ENCODE measurements around the gene LARGE1. TPM values are rescaled to one million over a fixed set of nuclear protein-coding genes. Genes with fewer than 3 reads are reported as not detected.

Gene LARGE1
- total and polyA plus RNA-seq, 2 of the 8 experiments (the other 6 are each of a cell fraction or from before 2014, with no cell fraction given): 43.7 to 83.0 TPM

DNA sequence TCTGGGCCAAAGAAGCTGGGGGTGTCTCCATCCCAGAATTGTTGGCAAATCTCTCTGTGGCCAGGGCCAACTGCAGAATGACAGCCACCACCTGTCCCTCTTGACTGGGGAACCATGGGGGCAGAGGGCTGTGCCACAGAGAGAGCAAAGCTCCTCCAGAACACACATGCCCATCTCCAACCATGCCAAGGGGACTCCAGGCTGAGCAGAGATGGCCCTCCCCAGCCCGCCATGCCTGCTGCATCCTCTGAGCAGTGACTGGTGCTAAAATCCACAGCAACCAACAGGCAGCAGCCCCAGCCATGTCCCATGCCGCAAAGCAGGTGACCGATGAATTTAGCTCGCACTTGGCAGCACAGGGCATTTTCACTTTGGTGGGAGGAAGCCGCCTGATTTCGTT, 45.0 kb downstream of the LARGE1 start (continued):
- TF ChIP-seq, protein P1, sequence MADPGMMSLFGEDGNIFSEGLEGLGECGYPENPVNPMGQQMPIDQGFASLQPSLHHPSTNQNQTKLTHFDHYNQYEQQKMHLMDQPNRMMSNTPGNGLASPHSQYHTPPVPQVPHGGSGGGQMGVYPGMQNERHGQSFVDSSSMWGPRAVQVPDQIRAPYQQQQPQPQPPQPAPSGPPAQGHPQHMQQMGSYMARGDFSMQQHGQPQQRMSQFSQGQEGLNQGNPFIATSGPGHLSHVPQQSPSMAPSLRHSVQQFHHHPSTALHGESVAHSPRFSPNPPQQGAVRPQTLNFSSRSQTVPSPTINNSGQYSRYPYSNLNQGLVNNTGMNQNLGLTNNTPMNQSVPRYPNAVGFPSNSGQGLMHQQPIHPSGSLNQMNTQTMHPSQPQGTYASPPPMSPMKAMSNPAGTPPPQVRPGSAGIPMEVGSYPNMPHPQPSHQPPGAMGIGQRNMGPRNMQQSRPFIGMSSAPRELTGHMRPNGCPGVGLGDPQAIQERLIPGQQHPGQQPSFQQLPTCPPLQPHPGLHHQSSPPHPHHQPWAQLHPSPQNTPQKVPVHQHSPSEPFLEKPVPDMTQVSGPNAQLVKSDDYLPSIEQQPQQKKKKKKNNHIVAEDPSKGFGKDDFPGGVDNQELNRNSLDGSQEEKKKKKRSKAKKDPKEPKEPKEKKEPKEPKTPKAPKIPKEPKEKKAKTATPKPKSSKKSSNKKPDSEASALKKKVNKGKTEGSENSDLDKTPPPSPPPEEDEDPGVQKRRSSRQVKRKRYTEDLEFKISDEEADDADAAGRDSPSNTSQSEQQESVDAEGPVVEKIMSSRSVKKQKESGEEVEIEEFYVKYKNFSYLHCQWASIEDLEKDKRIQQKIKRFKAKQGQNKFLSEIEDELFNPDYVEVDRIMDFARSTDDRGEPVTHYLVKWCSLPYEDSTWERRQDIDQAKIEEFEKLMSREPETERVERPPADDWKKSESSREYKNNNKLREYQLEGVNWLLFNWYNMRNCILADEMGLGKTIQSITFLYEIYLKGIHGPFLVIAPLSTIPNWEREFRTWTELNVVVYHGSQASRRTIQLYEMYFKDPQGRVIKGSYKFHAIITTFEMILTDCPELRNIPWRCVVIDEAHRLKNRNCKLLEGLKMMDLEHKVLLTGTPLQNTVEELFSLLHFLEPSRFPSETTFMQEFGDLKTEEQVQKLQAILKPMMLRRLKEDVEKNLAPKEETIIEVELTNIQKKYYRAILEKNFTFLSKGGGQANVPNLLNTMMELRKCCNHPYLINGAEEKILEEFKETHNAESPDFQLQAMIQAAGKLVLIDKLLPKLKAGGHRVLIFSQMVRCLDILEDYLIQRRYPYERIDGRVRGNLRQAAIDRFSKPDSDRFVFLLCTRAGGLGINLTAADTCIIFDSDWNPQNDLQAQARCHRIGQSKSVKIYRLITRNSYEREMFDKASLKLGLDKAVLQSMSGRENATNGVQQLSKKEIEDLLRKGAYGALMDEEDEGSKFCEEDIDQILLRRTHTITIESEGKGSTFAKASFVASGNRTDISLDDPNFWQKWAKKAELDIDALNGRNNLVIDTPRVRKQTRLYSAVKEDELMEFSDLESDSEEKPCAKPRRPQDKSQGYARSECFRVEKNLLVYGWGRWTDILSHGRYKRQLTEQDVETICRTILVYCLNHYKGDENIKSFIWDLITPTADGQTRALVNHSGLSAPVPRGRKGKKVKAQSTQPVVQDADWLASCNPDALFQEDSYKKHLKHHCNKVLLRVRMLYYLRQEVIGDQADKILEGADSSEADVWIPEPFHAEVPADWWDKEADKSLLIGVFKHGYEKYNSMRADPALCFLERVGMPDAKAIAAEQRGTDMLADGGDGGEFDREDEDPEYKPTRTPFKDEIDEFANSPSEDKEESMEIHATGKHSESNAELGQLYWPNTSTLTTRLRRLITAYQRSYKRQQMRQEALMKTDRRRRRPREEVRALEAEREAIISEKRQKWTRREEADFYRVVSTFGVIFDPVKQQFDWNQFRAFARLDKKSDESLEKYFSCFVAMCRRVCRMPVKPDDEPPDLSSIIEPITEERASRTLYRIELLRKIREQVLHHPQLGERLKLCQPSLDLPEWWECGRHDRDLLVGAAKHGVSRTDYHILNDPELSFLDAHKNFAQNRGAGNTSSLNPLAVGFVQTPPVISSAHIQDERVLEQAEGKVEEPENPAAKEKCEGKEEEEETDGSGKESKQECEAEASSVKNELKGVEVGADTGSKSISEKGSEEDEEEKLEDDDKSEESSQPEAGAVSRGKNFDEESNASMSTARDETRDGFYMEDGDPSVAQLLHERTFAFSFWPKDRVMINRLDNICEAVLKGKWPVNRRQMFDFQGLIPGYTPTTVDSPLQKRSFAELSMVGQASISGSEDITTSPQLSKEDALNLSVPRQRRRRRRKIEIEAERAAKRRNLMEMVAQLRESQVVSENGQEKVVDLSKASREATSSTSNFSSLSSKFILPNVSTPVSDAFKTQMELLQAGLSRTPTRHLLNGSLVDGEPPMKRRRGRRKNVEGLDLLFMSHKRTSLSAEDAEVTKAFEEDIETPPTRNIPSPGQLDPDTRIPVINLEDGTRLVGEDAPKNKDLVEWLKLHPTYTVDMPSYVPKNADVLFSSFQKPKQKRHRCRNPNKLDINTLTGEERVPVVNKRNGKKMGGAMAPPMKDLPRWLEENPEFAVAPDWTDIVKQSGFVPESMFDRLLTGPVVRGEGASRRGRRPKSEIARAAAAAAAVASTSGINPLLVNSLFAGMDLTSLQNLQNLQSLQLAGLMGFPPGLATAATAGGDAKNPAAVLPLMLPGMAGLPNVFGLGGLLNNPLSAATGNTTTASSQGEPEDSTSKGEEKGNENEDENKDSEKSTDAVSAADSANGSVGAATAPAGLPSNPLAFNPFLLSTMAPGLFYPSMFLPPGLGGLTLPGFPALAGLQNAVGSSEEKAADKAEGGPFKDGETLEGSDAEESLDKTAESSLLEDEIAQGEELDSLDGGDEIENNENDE (IDR thresholded peaks at IDR 0.05; ENCODE audit: insufficient replicate concordance, low read length): no peak
- TF ChIP-seq RFX5 (IDR thresholded peaks at IDR 0.05; ENCODE audit: borderline replicate concordance, low read depth, low read length) (no peak), SIN3A (conservative IDR thresholded peaks at IDR 0.05 in 1 of 2, IDR thresholded peaks at IDR 0.05 in 1 of 2; ENCODE audit: low read depth in 1 of 2, low read length in 2 of 2) (no peak), TAF7 (optimal IDR thresholded peaks at IDR 0.05; ENCODE audit: borderline replicate concordance, low read depth, low read length) (no peak), EZH2 (IDR thresholded peaks at IDR 0.05; ENCODE audit: low read depth, low read length, severe bottlenecking) (no peak), SUZ12 (IDR thresholded peaks at IDR 0.05; ENCODE audit: low read length) (no peak), CTBP2 (IDR thresholded peaks at IDR 0.05; ENCODE audit: borderline replicate concordance, insufficient read depth, insufficient read length, low read length) (no peak)
